Stimulated activated CD4-positive, alpha-beta T cell treated with anti-CD3 and anti-CD28 coated beads, Interleukin-2, amount 100 ng/mL, for 24 hours (primary cell): ENCODE data around the gene CNGA2.

Experiments used
- DNase-seq, 2 donors: peaks; one replicate each; pipeline ENCODE4 v3.0.0-alpha.2; 2020

CNGA2 gene

GRCh38 chrX:151753313-151754046 is 18.9 kb downstream of the CNGA2 start:
- peak in 1 of 2 donors; percentile 24 for DNase-seq

- DNase-seq = no peak
Observed at GRCh38 chrX:151754047-151754429, 19.5 kb downstream of the CNGA2 start.

- DNase-seq = no peak
Observed at GRCh38 chrX:151754641-151755215, 20.2 kb downstream of the CNGA2 start.

- DNase-seq = no peak
Observed at GRCh38 chrX:151759041-151759708, 24.6 kb downstream of the CNGA2 start.

GRCh38 chrX:151762802-151763201 is 28.3 kb downstream of the CNGA2 start:
- no peak for DNase-seq

- DNase-seq = no peak
Observed at GRCh38 chrX:151763711-151764110, 29.2 kb downstream of the CNGA2 start.

GRCh38 chrX:151765026-151765425 is 30.5 kb downstream of the CNGA2 start:
- no peak for DNase-seq

- DNase-seq = no peak
Observed at GRCh38 chrX:151771726-151772125, 37.2 kb downstream of the CNGA2 start.

- no peak for DNase-seq
Observed at GRCh38 chrX:151773434-151773833, 38.9 kb downstream of the CNGA2 start.

- no peak for DNase-seq
Observed at GRCh38 chrX:151774421-151774820, 39.9 kb downstream of the CNGA2 start.

GRCh38 chrX:151776181-151776731 is 41.7 kb downstream of the CNGA2 start:
- no peak for DNase-seq

GRCh38 chrX:151776936-151777335 is 42.4 kb downstream of the CNGA2 start:
- no peak for DNase-seq

- DNase-seq = no peak
Observed at GRCh38 chrX:151779258-151779657, 44.7 kb downstream of the CNGA2 start.

GRCh38 chrX:151780621-151781020 is 46.1 kb downstream of the CNGA2 start:
- no peak for DNase-seq

- no peak for DNase-seq
Observed at GRCh38 chrX:151789179-151789800, 54.7 kb downstream of the CNGA2 start.

- DNase-seq = no peak
Observed at GRCh38 chrX:151790481-151791160, 56.1 kb downstream of the CNGA2 start.

GRCh38 chrX:151791961-151792360 is 57.4 kb downstream of the CNGA2 start:
- no peak for DNase-seq

GRCh38 chrX:151792505-151792904 is 58.0 kb downstream of the CNGA2 start:
- no peak for DNase-seq

- DNase-seq = no peak
Observed at GRCh38 chrX:151793886-151794285, 59.3 kb downstream of the CNGA2 start.
